Chondrocyte (in vitro differentiated cells): ENCODE measurements around the gene ATF6B. TPM values are rescaled to one million over a fixed set of nuclear protein-coding genes. Genes with fewer than 3 reads are reported as not detected.

Source experiments
- DNase-seq: peaks from one replicate; pipeline ENCODE4 v3.0.0; 2021; ENCODE audit warnings: mixed read lengths, low spot score
- H3K27ac Mint-ChIP-seq: one replicate; pipeline ENCODE4 v1.8.0; 2021; ENCODE audit warnings: mild to moderate bottlenecking, moderate library complexity, mixed read lengths; ENCODE audit not compliant: unreplicated experiment
- H3K27me3 Mint-ChIP-seq: 2 replicates; pipeline ENCODE4 v1.8.0; 2021; ENCODE audit warnings: low read depth, mixed read lengths
- H3K36me3 Mint-ChIP-seq: 2 replicates; pipeline ENCODE4 v1.8.0; 2021; ENCODE audit warnings: low read depth, mixed read lengths
- H3K4me1 Mint-ChIP-seq: 2 replicates; pipeline ENCODE4 v1.8.0; 2021; ENCODE audit warnings: low read depth, mild to moderate bottlenecking, mixed read lengths
- H3K4me3 Mint-ChIP-seq: one replicate; pipeline ENCODE4 v1.8.0; 2021; ENCODE audit warnings: mild to moderate bottlenecking, moderate library complexity, mixed read lengths; ENCODE audit not compliant: unreplicated experiment
- H3K9me3 Mint-ChIP-seq: 2 replicates; pipeline ENCODE4 v1.8.0; 2021; ENCODE audit warnings: low read depth, mixed read lengths
- CTCF ChIP-seq: fragments of 200-600 bp; sonication (generic); IDR thresholded peaks from 2 replicates; pipeline ENCODE4 v1.5.0; 2021; ENCODE audit warnings: antibody characterized with exemption, mild to moderate bottlenecking, moderate library complexity
- total RNA-seq: library from RNA; stranded (reverse); gene quantifications from 3 replicates; pipeline ENCODE4 v1.2.1, GENCODE V29; 2021

Gene ATF6B
- total RNA-seq, 1 donor from 2014 or later: 68.0 TPM

GRCh38 chr6:32097364-32097763, 30.7 kb downstream of the ATF6B start:
- H3K36me3 Mint-ChIP-seq: no peaks in the 10 kb centered on the region
- no peak for TF ChIP-seq CTCF
- peaks cover 15% of the 10 kb centered on the region for H3K27me3 Mint-ChIP-seq
- peaks cover 21% of the 10 kb centered on the region for H3K4me1 Mint-ChIP-seq
- H3K27ac Mint-ChIP-seq: no peak overlapping the region
- H3K4me3 Mint-ChIP-seq: no peak overlapping the region
- H3K9me3 Mint-ChIP-seq: no peaks in the 10 kb centered on the region
- no peak for DNase-seq

- no peaks in the 10 kb centered on the region for H3K36me3 Mint-ChIP-seq
- no peak for DNase-seq
- no peak for TF ChIP-seq CTCF
Measured at GRCh38 chr6:32096394-32097258, 31.4 kb downstream of the ATF6B start.

GRCh38 chr6:32096087-32096393, 32.0 kb downstream of the ATF6B start:
- H3K9me3 Mint-ChIP-seq: no peaks in the 10 kb centered on the region

More at GRCh38 chr6:32096394-32097258, 31.4 kb downstream of the ATF6B start:
- no peak overlapping the region for H3K4me3 Mint-ChIP-seq
- H3K9me3 Mint-ChIP-seq: no peaks in the 10 kb centered on the region
- peaks cover 28% of the 10 kb centered on the region for H3K4me1 Mint-ChIP-seq
- H3K27ac Mint-ChIP-seq: no peak overlapping the region
- peaks cover 15% of the 10 kb centered on the region for H3K27me3 Mint-ChIP-seq

GRCh38 chr6:32095338-32096086, 32.5 kb downstream of the ATF6B start:
- no peaks in the 10 kb centered on the region for H3K36me3 Mint-ChIP-seq
- H3K4me1 Mint-ChIP-seq: peaks cover 28% of the 10 kb centered on the region
- peaks cover 15% of the 10 kb centered on the region for H3K27me3 Mint-ChIP-seq
- H3K4me3 Mint-ChIP-seq: no peak overlapping the region
- TF ChIP-seq CTCF: no peak
- no peaks in the 10 kb centered on the region for H3K9me3 Mint-ChIP-seq
- no peak for DNase-seq
- no peak overlapping the region for H3K27ac Mint-ChIP-seq

More at GRCh38 chr6:32096087-32096393, 32.0 kb downstream of the ATF6B start:
- Mint-ChIP-seq H3K27ac (no peak overlapping the region), H3K4me3 (no peak overlapping the region), H3K4me1 (peaks cover 28% of the 10 kb centered on the region), H3K36me3 (no peaks in the 10 kb centered on the region), H3K27me3 (peaks cover 15% of the 10 kb centered on the region)
- no peak for TF ChIP-seq CTCF
- no peak for DNase-seq

GRCh38 chr6:32092760-32093497, 35.1 kb downstream of the ATF6B start:
- Mint-ChIP-seq H3K9me3 (no peaks in the 10 kb centered on the region), H3K27ac (peak overlapping the region; percentile 90), H3K4me1 (peaks cover 28% of the 10 kb centered on the region), H3K4me3 (peak overlapping the region; percentile 24), H3K27me3 (peaks cover 11% of the 10 kb centered on the region), H3K36me3 (no peaks in the 10 kb centered on the region)
- no peak for TF ChIP-seq CTCF
- no peak for DNase-seq
